ENCODE measurements around the gene TFB1M. TPM values are rescaled to one million over a fixed set of nuclear protein-coding genes. Genes with fewer than 3 reads are reported as not detected.

Gene TFB1M
- polyA plus RNA-seq, 2 of the 4 experiments (the other 2 are of a cell fraction) = 9.8 to 19.5 TPM

DNA sequence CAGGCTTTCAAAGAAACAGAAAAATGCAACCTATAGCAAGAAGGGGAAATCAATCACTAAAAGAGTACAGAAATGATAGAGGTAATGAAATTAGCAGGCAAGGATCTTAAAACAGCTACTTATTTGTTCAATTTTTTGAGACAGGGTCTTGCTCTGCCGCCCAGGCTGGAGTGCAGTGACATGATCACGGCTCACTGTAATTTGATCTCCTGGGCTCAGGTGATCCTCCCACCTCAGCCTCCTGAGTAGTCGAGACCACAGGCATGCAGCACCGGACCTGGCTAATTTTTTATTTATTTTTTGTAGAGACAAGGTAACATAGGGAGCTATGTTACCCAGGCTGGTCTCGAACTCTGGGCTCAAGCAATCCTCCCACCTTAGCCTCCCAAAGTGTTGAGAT is 21.6 kb downstream of the TFB1M start:
- H3K4me1 ChIP-seq = no peaks in the 10 kb centered on the region
- ChIA-PET POLR2A (no interaction called here), CTCF (interaction anchor here (0.9 to 1.5 kb wide), 2 partner anchors 115 to 364 kb away, joined by 3 to 4 read pairs; no protein-coding TSS in a partner anchor)
- DNase-seq (ENCODE audit: low read depth in 1 of 2, low spot score in 1 of 2) = no peak
- ATAC-seq = no peak
- no peak for TF ChIP-seq EHF (CRISPR knock-in tag; IDR thresholded peaks at IDR 0.05)
- TF ChIP-seq MAZ (IDR thresholded peaks at IDR 0.05; ENCODE audit: borderline replicate concordance, low read depth, low read length) = no peak
- no peak for TF ChIP-seq PHF8 (IDR thresholded peaks at IDR 0.05; ENCODE audit: borderline replicate concordance, low read depth)
- TF ChIP-seq, protein P1, sequence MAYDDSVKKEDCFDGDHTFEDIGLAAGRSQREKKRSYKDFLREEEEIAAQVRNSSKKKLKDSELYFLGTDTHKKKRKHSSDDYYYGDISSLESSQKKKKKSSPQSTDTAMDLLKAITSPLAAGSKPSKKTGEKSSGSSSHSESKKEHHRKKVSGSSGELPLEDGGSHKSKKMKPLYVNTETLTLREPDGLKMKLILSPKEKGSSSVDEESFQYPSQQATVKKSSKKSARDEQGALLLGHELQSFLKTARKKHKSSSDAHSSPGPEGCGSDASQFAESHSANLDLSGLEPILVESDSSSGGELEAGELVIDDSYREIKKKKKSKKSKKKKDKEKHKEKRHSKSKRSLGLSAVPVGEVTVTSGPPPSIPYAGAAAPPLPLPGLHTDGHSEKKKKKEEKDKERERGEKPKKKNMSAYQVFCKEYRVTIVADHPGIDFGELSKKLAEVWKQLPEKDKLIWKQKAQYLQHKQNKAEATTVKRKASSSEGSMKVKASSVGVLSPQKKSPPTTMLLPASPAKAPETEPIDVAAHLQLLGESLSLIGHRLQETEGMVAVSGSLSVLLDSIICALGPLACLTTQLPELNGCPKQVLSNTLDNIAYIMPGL (CRISPR knock-in tag; IDR thresholded peaks at IDR 0.05; ENCODE audit: borderline replicate concordance) = no peak
- no peak for TF ChIP-seq CTCF (IDR thresholded peaks at IDR 0.05)
- no peak for TF ChIP-seq FOSL2 (IDR thresholded peaks at IDR 0.05)
- no peak for TF ChIP-seq FOSL2 (CRISPR knock-in tag; IDR thresholded peaks at IDR 0.05)
- TF ChIP-seq NR3C1 (IDR thresholded peaks at IDR 0.05) = no peak
- no peak for TF ChIP-seq ZC3H11A (IDR thresholded peaks at IDR 0.05)
- TF ChIP-seq POLR2AphosphoS2 (conservative IDR thresholded peaks at IDR 0.05; ENCODE audit: low read length) = no peak
- no peak for TF ChIP-seq ZNF302 (CRISPR knock-in tag; IDR thresholded peaks at IDR 0.05)
- TF ChIP-seq SREBF2 (IDR thresholded peaks at IDR 0.05) = no peak
- no peak for TF ChIP-seq KDM5A (IDR thresholded peaks at IDR 0.05)
- TF ChIP-seq JUN (IDR thresholded peaks at IDR 0.05) = no peak
- WGBS (ENCODE audit: missing lambda C conversion rate) = 83% methylated on average over 5 of the region's 5 CpGs
- no peak overlapping the region for H3K4me3 ChIP-seq
- FAIRE-seq = no peak
- no peak overlapping the region for H3K4me2 ChIP-seq
- no peaks in the 10 kb centered on the region for H3K9me3 ChIP-seq
- H3K27ac ChIP-seq = no peak overlapping the region

DNA sequence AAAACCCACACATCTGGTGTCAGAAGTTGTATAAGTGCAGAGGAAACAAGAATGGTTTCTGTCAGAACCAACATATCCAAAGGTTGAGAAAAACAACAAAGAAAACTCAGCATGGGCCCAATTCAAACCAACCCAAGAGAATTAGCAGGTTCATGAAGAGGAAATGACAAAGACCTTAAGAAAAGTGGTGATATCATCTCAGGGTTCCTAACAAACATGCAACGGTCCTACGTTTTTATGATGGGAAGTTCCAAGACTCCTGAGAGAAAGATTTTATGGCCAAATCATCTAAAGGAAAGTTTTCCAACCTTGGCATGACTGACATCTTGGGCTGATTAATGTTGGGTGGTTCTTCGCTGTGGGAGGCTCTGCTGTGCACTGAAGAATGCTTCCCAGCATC is 23.0 kb downstream of the TFB1M start:
- POLR2A ChIA-PET = no interaction called here
- Histone ChIP-seq H3K9me3 (no peaks in the 10 kb centered on the region), H3K27ac (no peak overlapping the region), H3K4me3 (no peak overlapping the region), H3K4me2 (no peak overlapping the region), H3K4me1 (no peaks in the 10 kb centered on the region)
- no peak for DNase-seq (ENCODE audit: low read depth in 1 of 2, low spot score in 1 of 2)
- no peak for FAIRE-seq
- TF ChIP-seq HOXB5 (CRISPR knock-in tag; IDR thresholded peaks at IDR 0.05) = no peak
- no peak for TF ChIP-seq ESRRA (IDR thresholded peaks at IDR 0.05; ENCODE audit: borderline replicate concordance, low read length)
- no peak for TF ChIP-seq EP300 (IDR thresholded peaks at IDR 0.05)
- TF ChIP-seq EHMT2 (IDR thresholded peaks at IDR 0.05; ENCODE audit: low read depth) = no peak
- TF ChIP-seq TFCP2L1 (CRISPR knock-in tag; IDR thresholded peaks at IDR 0.05) = no peak
- TF ChIP-seq E2F6 (IDR thresholded peaks at IDR 0.05; ENCODE audit: borderline replicate concordance, low read depth) = no peak
- TF ChIP-seq USF2 (IDR thresholded peaks at IDR 0.05) = no peak
- TF ChIP-seq JUNB (IDR thresholded peaks at IDR 0.05) = no peak
- no peak for TF ChIP-seq CBX2 (IDR thresholded peaks at IDR 0.05; ENCODE audit: borderline replicate concordance, low read depth)
- TF ChIP-seq MAFK (IDR thresholded peaks at IDR 0.05; ENCODE audit: partially characterized antibody) = no peak
- TF ChIP-seq CHD4 (IDR thresholded peaks at IDR 0.05; ENCODE audit: borderline replicate concordance) = no peak
- no peak for TF ChIP-seq POLR2AphosphoS2 (conservative IDR thresholded peaks at IDR 0.05; ENCODE audit: low read length)
- TF ChIP-seq RAD21 (conservative IDR thresholded peaks at IDR 0.05 in 1 of 2, IDR thresholded peaks at IDR 0.05 in 1 of 2) = no peak
- TF ChIP-seq MAZ (IDR thresholded peaks at IDR 0.05; ENCODE audit: borderline replicate concordance, low read depth, low read length) = no peak
- no peak for TF ChIP-seq TP53 (CRISPR knock-in tag; IDR thresholded peaks at IDR 0.05)
- no peak for TF ChIP-seq HEYL (CRISPR knock-in tag; IDR thresholded peaks at IDR 0.05)
- TF ChIP-seq HDAC2 (IDR thresholded peaks at IDR 0.05) = no peak
- no peak for TF ChIP-seq SMC3 (IDR thresholded peaks at IDR 0.05)
- CTCF ChIA-PET = interaction anchor here (1.5 kb wide), 1 partner anchor 363 kb away, joined by 4 read pairs; no protein-coding TSS in a partner anchor
- no peak for ATAC-seq
- 88% methylated on average over 3 of the region's 3 CpGs for WGBS (ENCODE audit: missing lambda C conversion rate)

All from A549 (cell line).